Testis (tissue), 3 donors: ENCODE results near the gene SIX5. TPM values are rescaled to one million over a fixed set of nuclear protein-coding genes. Genes with fewer than 3 reads are reported as not detected.

ENCODE experiments used
- DNase-seq: peaks from one replicate; pipeline ENCODE4 v3.0.0-alpha.2; 2019
- H3K27ac ChIP-seq, 2 donors: fragments of 200-600 bp; sonication (generic); one replicate each; pipeline ENCODE4 v1.5.1; 2019
- H3K27me3 ChIP-seq: fragments of 200-600 bp; sonication (generic); one replicate; pipeline ENCODE4 v1.5.1; 2019
- H3K36me3 ChIP-seq: fragments of 200-600 bp; sonication (generic); one replicate; pipeline ENCODE4 v1.5.1; 2017; ENCODE audit warnings: low read depth; ENCODE audit errors: missing control alignments
- H3K4me1 ChIP-seq: fragments of 200-600 bp; sonication (generic); one replicate; pipeline ENCODE4 v1.5.1; 2019
- H3K4me3 ChIP-seq, 2 donors: fragments of 200-600 bp; sonication (generic); one replicate each; pipeline ENCODE4 v1.5.1; 2017 to 2019
- H3K9me3 ChIP-seq: fragments of 200-600 bp; sonication (generic); one replicate; pipeline ENCODE4 v1.5.1; 2017
- CTCF ChIP-seq, 3 experiments: fragments of 450-650 bp in 2 of 3; fragments of 200-600 bp in 1 of 3; sonication (generic) in 1 of 3; IDR thresholded peaks; one replicate each; pipeline ENCODE4 v1.5.1; 2016 to 2019; ENCODE audit warnings: antibody characterized with exemption in 3 of 3, mild to moderate bottlenecking in 2 of 3, moderate library complexity in 1 of 3
- POLR2A ChIP-seq: fragments of 450-650 bp; IDR thresholded peaks from one replicate; pipeline ENCODE4 v1.6.1; 2017; ENCODE audit warnings: antibody characterized with exemption, mild to moderate bottlenecking, moderate library complexity
- WGBS, 2 donors: methylation state at CpG; one replicate each; pipeline ENCODE4 v1.1.5; 2018; 5-methylcytosine and 5-hydroxymethylcytosine counted together
- intact Hi-C: fragments of 100-400 bp; cut with DNase I; formaldehyde crosslinking; loops from one replicate; pipeline ENCODE4 v1.15.1; 2023; ENCODE audit warnings: low total_unique reads
- polyA plus RNA-seq: library from polyadenylated mRNA; stranded (reverse); fragments of 350-450 nt; fragmentation: Illumina TruSeq; extraction: RNeasy Lipid Tissue Mini Kit (QIAGEN cat#74804); gene quantifications from one replicate; pipeline ENCODE4 v1.2.3, GENCODE V29; 2014; ENCODE audit warnings: low read depth, low replicate concordance; ENCODE audit not compliant: insufficient read depth
- total RNA-seq, 2 donors: library from RNA; depleted of rRNA; stranded (reverse); fragments of >200 nt; gene quantifications; one replicate each; pipeline ENCODE4 v1.2.3, GENCODE V29; 2016

SIX5 gene
- total and polyA plus RNA-seq, 3 donors from 2014 or later = 12.9 to 19.4 (median 16.1) TPM

GRCh38 chr19:45784096-45784495 lies 15.0 kb upstream of the SIX5 start:
- Histone ChIP-seq H3K27ac (peak overlapping the region; percentile 79 to 89), H3K4me3 (no peak overlapping the region), H3K27me3 (no peaks in the 10 kb centered on the region), H3K4me1 (peaks cover 28% of the 10 kb centered on the region), H3K9me3 (no peaks in the 10 kb centered on the region), H3K36me3 (no peaks in the 10 kb centered on the region)
- no peak for DNase-seq
- TF ChIP-seq CTCF (IDR thresholded peaks at IDR 0.05) = no peak
- no peak for TF ChIP-seq POLR2A
- WGBS, 2 donors = 74 to 80% methylated on average over 2 to 4 of the region's 4 CpGs
- intact Hi-C loops = no loop called here

GRCh38 chr19:45782820-45783785 lies 14.1 kb upstream of the SIX5 start:
- Histone ChIP-seq H3K27ac (peak overlapping the region; percentile 79 to 89), H3K4me1 (peaks cover 29% of the 10 kb centered on the region), H3K27me3 (no peaks in the 10 kb centered on the region), H3K4me3 (peak overlapping the region; percentile 50 to 60), H3K9me3 (no peaks in the 10 kb centered on the region), H3K36me3 (no peaks in the 10 kb centered on the region)
- 42 to 64% methylated on average over 19 to 26 of the region's 26 CpGs for WGBS, 2 donors
- DNase-seq = peak; percentile 48
- intact Hi-C loops = no loop called here
- no peak for TF ChIP-seq POLR2A
- TF ChIP-seq CTCF (IDR thresholded peaks at IDR 0.05) = no peak

GRCh38 chr19:45782162-45782691 lies 13.2 kb upstream of the SIX5 start, which contains the start of gene DMPK:
Gene DMPK (minus strand): TSS chr19:45782490. CDS start chr19:45782352, 138 bp downstream.
- DNase-seq = peak; percentile 41
- peaks cover 29% of the 10 kb centered on the region for H3K4me1 ChIP-seq
- H3K27me3 ChIP-seq = no peaks in the 10 kb centered on the region
- H3K4me3 ChIP-seq = peak within 1 kb of the TSS; percentile 50 to 60
- 48 to 49% methylated on average over 11 to 18 of the region's 18 CpGs for WGBS, 2 donors
- H3K27ac ChIP-seq = peak within 1 kb of the TSS; percentile 79 to 89
- TF ChIP-seq POLR2A = no peak
- no peak for TF ChIP-seq CTCF (IDR thresholded peaks at IDR 0.05)
- intact Hi-C loops = no loop called here
- H3K36me3 ChIP-seq = no peaks in the 10 kb centered on the region
- no peaks in the 10 kb centered on the region for H3K9me3 ChIP-seq

- DNase-seq = no peak
- Histone ChIP-seq H3K4me3 (peak overlapping the region; percentile 50 to 60), H3K27me3 (no peaks in the 10 kb centered on the region), H3K4me1 (peaks cover 29% of the 10 kb centered on the region), H3K36me3 (no peaks in the 10 kb centered on the region), H3K9me3 (no peaks in the 10 kb centered on the region), H3K27ac (peak overlapping the region; percentile 79 to 89)
- no peak for TF ChIP-seq POLR2A
- TF ChIP-seq CTCF (IDR thresholded peaks at IDR 0.05) = no peak
- WGBS, 2 donors = 36 to 58% methylated on average over 13 to 16 of the region's 17 CpGs
- intact Hi-C loops = no loop called here
These were observed 12.4 kb upstream of the SIX5 start for GRCh38 chr19:45781214-45782161.
